SK-N-MC (cell line): ENCODE results near the gene HS6ST1.

Experiments
- DNase-seq: peaks from one replicate; pipeline ENCODE4 v3.0.0-alpha.2; 2011; ENCODE audit warnings: low read depth, low spot score
- H3K27ac ChIP-seq: fragments of 200-600 bp; sonication (generic); 2 replicates; pipeline ENCODE4 v1.5.1; 2016; ENCODE audit warnings: mixed run types
- H3K36me3 ChIP-seq: fragments of 200-600 bp; sonication (generic); 2 replicates; pipeline ENCODE4 v1.6.1; 2017; ENCODE audit warnings: antibody characterized with exemption, low read length, mixed read lengths; ENCODE audit not compliant: insufficient read depth
- H3K4me3 ChIP-seq: fragments of 200-600 bp; sonication (generic); 2 replicates; pipeline ENCODE4 v1.5.1; 2016
- H3K9ac ChIP-seq: fragments of 200-600 bp; sonication (generic); 2 replicates; pipeline ENCODE4 v1.8.0; 2017; ENCODE audit warnings: mixed run types, mixed read lengths; ENCODE audit not compliant: insufficient read length
- H3K9me3 ChIP-seq: fragments of 200-600 bp; sonication (generic); 2 replicates; pipeline ENCODE4 v1.6.1; 2017; ENCODE audit warnings: low read depth, mild to moderate bottlenecking, antibody characterized with exemption, low read length, moderate library complexity, mixed read lengths
- EZH2 ChIP-seq: fragments of 200-600 bp; sonication (generic); IDR thresholded peaks from one replicate; pipeline ENCODE4 v1.6.1; 2017; ENCODE audit warnings: antibody characterized with exemption
- FOXP2 ChIP-seq: optimal IDR thresholded peaks from 2 replicates; pipeline ENCODE3; 2011; ENCODE audit warnings: mild to moderate bottlenecking, moderate library complexity; ENCODE audit not compliant: insufficient read depth; ENCODE audit errors: extremely low read length, control extremely low read depth
- POLR2AphosphoS5 ChIP-seq: IDR thresholded peaks from 2 replicates; pipeline ENCODE4 v1.6.1; 2012; ENCODE audit warnings: mild to moderate bottlenecking, low read depth, low read length, borderline replicate concordance

Gene HS6ST1, protein sequence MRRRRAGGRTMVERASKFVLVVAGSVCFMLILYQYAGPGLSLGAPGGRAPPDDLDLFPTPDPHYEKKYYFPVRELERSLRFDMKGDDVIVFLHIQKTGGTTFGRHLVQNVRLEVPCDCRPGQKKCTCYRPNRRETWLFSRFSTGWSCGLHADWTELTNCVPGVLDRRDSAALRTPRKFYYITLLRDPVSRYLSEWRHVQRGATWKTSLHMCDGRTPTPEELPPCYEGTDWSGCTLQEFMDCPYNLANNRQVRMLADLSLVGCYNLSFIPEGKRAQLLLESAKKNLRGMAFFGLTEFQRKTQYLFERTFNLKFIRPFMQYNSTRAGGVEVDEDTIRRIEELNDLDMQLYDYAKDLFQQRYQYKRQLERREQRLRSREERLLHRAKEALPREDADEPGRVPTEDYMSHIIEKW

DNA sequence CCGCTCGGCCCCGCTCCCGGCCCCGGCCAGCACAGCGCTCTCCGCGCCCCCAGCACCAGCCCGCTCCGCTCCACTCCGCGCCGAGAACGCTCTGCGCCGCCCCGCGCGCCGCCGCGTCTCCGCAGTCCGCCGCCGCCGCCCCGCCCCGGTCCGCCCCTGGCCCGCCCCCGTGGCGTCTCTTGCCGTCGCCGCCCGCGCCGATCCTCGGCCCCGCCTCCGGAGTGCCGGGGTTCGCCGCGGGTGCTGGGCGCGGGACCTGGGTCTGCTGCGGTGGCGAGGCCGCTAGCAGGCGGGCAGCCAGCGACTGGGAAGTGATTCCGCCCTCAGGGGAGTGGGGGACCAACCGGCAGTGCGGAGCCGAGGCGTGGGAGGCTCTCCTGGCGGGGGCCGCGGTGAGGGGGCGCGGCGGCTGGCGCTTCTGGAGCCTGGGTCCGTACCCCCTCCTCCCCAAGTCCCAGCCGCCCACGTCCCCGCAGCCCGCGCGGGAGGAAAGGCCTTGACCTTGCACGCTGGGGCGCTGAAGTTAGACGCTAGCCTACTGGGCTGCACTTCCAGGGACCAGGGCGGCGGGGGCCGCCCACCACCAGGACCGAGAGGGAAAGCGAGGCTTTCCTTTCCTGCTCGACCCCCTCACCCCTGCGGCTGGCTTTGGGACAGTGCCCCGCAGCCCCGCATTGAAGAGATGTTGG is at the start of gene HS6ST1:
HS6ST1 (minus strand) TSS at position 93 of the 689 bp plus-strand sequence. CDS start 305 bp downstream, outside the sequence.
- no peak for DNase-seq
- Histone ChIP-seq H3K27ac (no peak within 1 kb of the TSS), H3K9ac (peak within 1 kb of the TSS; percentile 84), H3K9me3 (no peaks in the 10 kb centered on the region), H3K4me3 (peak within 1 kb of the TSS; percentile 93), H3K36me3 (peaks cover 23% of the 10 kb centered on the region; the same call in 1 of the 2 replicates)
- peak; percentile 38 for TF ChIP-seq FOXP2
- no peak for TF ChIP-seq EZH2
- no peak for TF ChIP-seq POLR2AphosphoS5

DNA sequence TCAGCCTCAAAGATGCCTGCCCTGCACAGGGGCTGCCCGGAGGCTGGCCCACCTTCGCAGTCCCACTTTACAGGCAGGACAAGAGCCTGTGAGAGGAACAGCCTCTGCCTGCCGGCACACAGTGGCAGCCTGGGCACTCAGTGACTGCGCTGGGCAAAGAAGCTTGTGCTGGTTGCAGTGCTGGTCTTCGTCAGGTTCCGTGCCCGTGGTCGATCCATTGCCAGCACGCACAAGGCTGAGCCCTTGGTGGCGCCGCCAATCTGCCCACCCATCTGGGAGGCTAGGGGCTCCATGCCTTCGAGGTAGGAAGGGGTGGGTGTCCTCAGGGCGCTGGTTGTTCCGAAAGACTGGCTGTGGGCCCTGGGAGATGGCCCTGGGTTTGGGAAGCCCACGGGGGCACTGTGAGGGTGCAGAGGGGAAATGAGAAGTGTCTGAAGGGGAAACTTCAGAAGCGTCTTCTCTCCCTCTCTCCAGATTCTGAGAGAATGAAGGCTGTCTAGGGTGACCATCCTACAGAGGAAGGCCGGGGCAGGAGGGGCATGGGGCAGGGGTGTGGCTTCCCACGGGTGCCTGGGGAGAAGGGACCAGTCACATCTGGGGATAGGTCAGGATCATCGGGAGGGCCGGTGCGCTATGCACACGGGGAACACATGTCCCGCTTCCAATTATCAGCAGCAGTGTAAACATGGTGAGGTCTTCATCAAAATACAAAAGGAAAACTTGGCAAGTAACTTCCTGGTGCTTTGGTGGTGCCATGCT is 49.1 kb upstream of the HS6ST1 start:
- Histone ChIP-seq H3K9ac (no peak overlapping the region), H3K27ac (no peak overlapping the region), H3K9me3 (no peaks in the 10 kb centered on the region), H3K4me3 (no peak overlapping the region), H3K36me3 (no peaks in the 10 kb centered on the region)
- no peak for TF ChIP-seq FOXP2
- TF ChIP-seq POLR2AphosphoS5: no peak
- TF ChIP-seq EZH2: no peak
- DNase-seq: no peak

DNA sequence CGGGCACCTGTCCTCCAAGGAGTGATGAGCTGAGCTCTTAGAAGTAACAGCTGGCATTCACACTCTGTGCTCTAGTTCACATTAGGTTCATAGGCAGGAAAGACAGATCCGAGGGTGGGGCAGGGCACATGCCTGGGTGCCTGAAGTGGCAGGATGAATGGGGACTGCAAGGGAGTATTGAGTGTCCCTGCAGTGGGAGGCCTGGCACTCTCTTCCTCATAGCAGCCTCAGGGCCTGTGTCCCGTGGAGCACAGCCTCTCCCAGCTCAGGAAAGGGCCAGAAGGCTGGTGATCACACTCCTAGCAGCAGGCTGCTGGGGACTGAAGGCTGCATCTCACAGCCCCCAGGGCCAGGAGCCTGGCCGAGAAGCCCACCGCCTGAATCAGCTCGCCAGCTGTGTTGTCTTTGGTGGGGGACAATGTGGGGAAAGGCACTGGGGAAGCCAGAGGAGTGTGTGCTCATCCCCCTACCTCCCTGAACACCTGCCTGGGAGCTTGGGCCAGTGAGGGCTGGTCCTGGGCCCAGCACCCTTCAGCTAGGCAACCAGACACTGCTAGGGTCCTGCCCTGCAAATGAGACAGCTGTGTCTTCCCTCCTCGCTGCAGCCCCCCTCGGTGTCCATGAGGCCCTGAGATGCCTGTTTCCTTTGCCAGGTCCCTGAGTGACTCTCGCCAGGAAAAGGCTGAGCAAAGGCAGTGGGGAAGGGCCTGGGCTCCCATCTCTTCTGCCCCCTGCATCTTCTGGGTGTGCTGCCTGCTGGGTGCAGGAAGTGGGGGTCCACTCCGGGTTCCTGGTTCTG is 48.2 kb upstream of the HS6ST1 start:
- DNase-seq: no peak
- Histone ChIP-seq H3K9ac (no peak overlapping the region), H3K9me3 (no peaks in the 10 kb centered on the region), H3K27ac (peak overlapping the region; percentile 44), H3K4me3 (no peak overlapping the region), H3K36me3 (no peaks in the 10 kb centered on the region)
- no peak for TF ChIP-seq FOXP2
- no peak for TF ChIP-seq EZH2
- TF ChIP-seq POLR2AphosphoS5: no peak

DNA sequence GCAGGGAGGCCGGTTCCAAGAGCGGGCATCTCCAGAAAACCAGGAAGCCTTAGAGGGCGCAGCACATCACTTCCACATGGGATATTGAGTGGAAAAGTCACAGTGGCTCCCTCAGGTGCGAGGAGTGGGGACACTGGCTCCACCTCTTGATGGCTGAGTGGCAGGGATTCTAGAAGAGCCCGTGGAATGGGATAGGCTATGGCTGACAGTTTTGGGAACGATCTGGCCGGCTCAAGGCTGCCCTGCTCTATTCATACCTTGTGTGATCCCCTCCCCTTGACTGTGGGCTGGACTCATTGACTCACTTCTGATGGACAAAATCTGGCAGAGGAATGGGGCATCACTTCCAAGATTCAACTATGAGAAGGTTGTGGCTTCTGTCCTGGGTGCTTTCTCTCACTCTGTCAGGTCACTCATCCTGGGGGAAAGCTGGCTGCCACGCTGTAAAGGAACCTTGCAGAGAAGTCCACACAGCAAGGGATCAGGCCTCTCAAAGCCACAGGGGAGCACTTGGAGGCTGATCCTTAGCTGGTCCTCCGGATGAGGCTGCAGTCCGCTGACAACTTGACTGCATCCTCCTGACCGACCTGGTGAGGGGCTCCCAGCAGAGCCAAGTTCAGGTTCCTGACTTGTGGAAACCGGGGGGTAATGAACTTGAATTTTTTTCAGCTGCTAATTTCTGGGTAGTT is 46.7 kb upstream of the HS6ST1 start:
- Histone ChIP-seq H3K36me3 (no peaks in the 10 kb centered on the region), H3K4me3 (no peak overlapping the region), H3K27ac (no peak overlapping the region), H3K9me3 (no peaks in the 10 kb centered on the region), H3K9ac (no peak overlapping the region)
- TF ChIP-seq FOXP2: no peak
- no peak for TF ChIP-seq POLR2AphosphoS5
- TF ChIP-seq EZH2: no peak
- no peak for DNase-seq

DNA sequence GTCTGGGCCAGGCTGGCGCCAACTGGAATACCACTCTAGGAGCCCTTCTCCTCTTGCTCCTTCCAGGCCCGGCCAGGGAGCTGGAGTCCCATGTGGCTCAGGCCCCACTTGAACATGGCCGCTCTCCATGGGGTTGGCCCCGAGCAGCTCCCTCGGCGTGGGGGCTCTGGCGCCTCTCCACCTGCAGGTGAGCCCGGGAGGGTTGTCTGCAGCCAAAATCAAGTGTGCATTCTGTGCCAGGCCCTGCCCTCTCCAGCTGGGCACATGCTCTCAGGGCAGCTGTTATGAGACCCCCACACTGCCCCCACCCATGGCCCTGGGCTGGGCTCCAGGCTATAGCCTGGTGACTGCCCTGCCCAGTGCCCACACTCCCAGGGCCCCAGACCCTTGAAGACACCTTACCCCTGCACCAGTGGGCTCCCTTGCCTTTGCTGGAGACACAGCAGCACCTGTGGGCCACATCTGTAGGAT is 45.8 kb upstream of the HS6ST1 start:
- no peaks in the 10 kb centered on the region for H3K36me3 ChIP-seq
- TF ChIP-seq EZH2 (no peak), POLR2AphosphoS5 (no peak), FOXP2 (no peak)
- H3K9me3 ChIP-seq: no peaks in the 10 kb centered on the region
- no peak for DNase-seq
- no peak overlapping the region for H3K4me3 ChIP-seq
- no peak overlapping the region for H3K9ac ChIP-seq
- H3K27ac ChIP-seq: no peak overlapping the region

DNA sequence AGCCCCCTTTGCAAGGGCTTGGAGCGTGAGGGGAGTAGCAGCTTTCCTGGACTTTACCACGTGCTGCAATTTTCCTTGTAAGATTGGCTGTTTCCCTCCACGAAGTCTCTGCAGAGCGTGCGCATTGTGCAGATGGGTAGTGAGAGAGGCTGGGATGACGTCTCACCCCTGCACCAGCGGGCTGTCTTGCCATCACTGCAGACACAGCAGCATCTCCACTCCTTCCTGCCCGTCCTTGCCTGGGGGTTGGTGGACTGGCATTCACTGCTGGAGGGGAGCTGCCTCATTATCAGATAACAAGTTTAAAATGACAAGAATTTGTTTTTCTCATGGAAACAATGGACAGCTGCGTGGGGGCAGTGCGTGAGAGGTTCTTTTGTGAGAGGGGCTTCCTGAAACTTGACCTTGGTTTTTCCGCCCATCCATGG is 45.3 kb upstream of the HS6ST1 start:
- H3K27ac ChIP-seq: no peak overlapping the region
- no peak overlapping the region for H3K4me3 ChIP-seq
- H3K9ac ChIP-seq: no peak overlapping the region
- DNase-seq: no peak
- TF ChIP-seq POLR2AphosphoS5: no peak
- no peak for TF ChIP-seq FOXP2
- H3K36me3 ChIP-seq: no peaks in the 10 kb centered on the region
- no peaks in the 10 kb centered on the region for H3K9me3 ChIP-seq

DNA sequence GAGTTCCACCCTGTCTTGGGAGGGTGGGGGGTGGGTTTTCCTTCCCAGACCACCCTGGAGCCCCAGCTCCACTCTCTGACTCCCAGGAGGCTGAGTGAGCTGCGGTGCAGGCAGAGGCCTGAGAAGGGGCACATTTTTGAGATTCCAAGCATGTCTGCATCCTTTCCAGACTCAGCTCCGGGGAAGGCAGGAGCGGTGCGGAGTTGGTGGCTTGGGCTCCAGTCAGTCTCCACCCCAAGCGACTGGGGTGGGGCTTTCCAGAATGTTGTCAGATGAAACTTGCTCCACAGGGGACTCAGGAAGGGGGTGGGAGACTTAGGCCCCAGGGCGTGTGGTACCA is 44.2 kb upstream of the HS6ST1 start:
- Histone ChIP-seq H3K9me3 (no peaks in the 10 kb centered on the region), H3K9ac (no peak overlapping the region), H3K4me3 (peak overlapping the region; percentile 52), H3K27ac (peak overlapping the region; percentile 95), H3K36me3 (no peaks in the 10 kb centered on the region)
- peak; percentile 42 for DNase-seq
- TF ChIP-seq POLR2AphosphoS5: no peak
- no peak for TF ChIP-seq EZH2
- no peak for TF ChIP-seq FOXP2
